K562 (cell line): ENCODE results near the gene TMEM187. TPM values are rescaled to one million over a fixed set of nuclear protein-coding genes. Genes with fewer than 3 reads are reported as not detected.

ENCODE experiments used
- ADNP ChIP-seq: fragments of 200-800 bp; sonication (Bioruptor generic); IDR thresholded peaks from 2 replicates; pipeline ENCODE4 v1.6.1; 2016; ENCODE audit warnings: missing genetic modification characterization, missing compliant biosample characterization
- ARID1B ChIP-seq: fragments of 450-650 bp; IDR thresholded peaks from 2 replicates; pipeline ENCODE4 v1.6.1; 2016; ENCODE audit warnings: antibody characterized with exemption, mild to moderate bottlenecking, inconsistent platforms
- BRD4 ChIP-seq: fragments of 200-600 bp; sonication (generic); IDR thresholded peaks from 2 replicates; pipeline ENCODE4 v1.6.1; 2017; ENCODE audit warnings: inconsistent platforms
- E2F3 ChIP-seq: fragments of 250-450 bp; sonication (Bioruptor Pico); IDR thresholded peaks from 2 replicates; pipeline ENCODE4 v1.4.0; 2020; ENCODE audit warnings: mild to moderate bottlenecking
- ETV6 ChIP-seq, 3 experiments: fragments of 150-350 bp in 1 of 3; sonication (generic) in 1 of 3; formaldehyde crosslinking in 1 of 3; IDR thresholded peaks; 2 replicates each; pipeline versions ENCODE4 v1.6.1 to v1.8.0; 2014 to 2022; ENCODE audit warnings: borderline replicate concordance in 2 of 3, low read depth in 2 of 3, antibody characterized with exemption in 1 of 3, low read length in 1 of 3, mild to moderate bottlenecking in 1 of 3, missing genetic modification reagents in 1 of 3
- GTF3C2 ChIP-seq: IDR thresholded peaks from 3 replicates; pipeline ENCODE4 v1.6.1; 2011; ENCODE audit warnings: borderline replicate concordance, mild to moderate bottlenecking, moderate library complexity; ENCODE audit not compliant: insufficient read length; ENCODE audit errors: extremely low read depth
- HDAC1 ChIP-seq, 2 experiments: fragments of 450-650 bp; IDR thresholded peaks; 2 replicates each; pipeline ENCODE4 v1.6.1; 2016 to 2017; ENCODE audit warnings: inconsistent platforms in 1 of 2, mild to moderate bottlenecking in 1 of 2, moderate library complexity in 1 of 2
- MLX ChIP-seq, 2 experiments: fragments of 450-650 bp in 1 of 2; sonication (generic) in 1 of 2; formaldehyde crosslinking; conservative IDR thresholded peaks; 2 replicates each; pipeline versions ENCODE4 v1.4.0 to v1.8.1; 2020 to 2022; ENCODE audit warnings: mild to moderate bottlenecking in 1 of 2, missing genetic modification reagents in 1 of 2
- NR1H2 ChIP-seq: sonication (generic); formaldehyde crosslinking; IDR thresholded peaks from 2 replicates; pipeline ENCODE4 v1.4.0; 2020; ENCODE audit warnings: mild to moderate bottlenecking, missing genetic modification reagents
- NR2C1 ChIP-seq, 2 experiments: fragments of 450-650 bp; IDR thresholded peaks; 2 replicates each; pipeline ENCODE4 v1.6.1; 2017; ENCODE audit warnings: mild to moderate bottlenecking in 2 of 2, antibody characterized with exemption in 1 of 2, inconsistent platforms in 1 of 2, missing compliant biosample characterization in 1 of 2, missing genetic modification characterization in 1 of 2
- PHTF2 ChIP-seq: fragments of 250-450 bp; sonication (Bioruptor Pico); IDR thresholded peaks from 2 replicates; pipeline ENCODE4 v1.5.0; 2021; ENCODE audit warnings: mild to moderate bottlenecking
- POLR3A ChIP-seq: IDR thresholded peaks from 2 replicates; pipeline ENCODE4 v1.6.1; 2011; ENCODE audit warnings: borderline replicate concordance, mild to moderate bottlenecking, moderate library complexity; ENCODE audit not compliant: insufficient read length, insufficient read depth; ENCODE audit errors: extremely low read depth
- SMARCA5 ChIP-seq: fragments of 450-650 bp; IDR thresholded peaks from 2 replicates; pipeline ENCODE4 v1.6.1; 2016
- SPI1 ChIP-seq: IDR thresholded peaks from 2 replicates; pipeline ENCODE4 v1.6.1; 2011; ENCODE audit warnings: low read depth, low read length, control low read depth, borderline replicate concordance
- TBP ChIP-seq: optimal IDR thresholded peaks from 2 replicates; pipeline ENCODE3; 2011; ENCODE audit warnings: low read depth, low read length, improper control_type of control experiment
- TCF7 ChIP-seq: sonication (generic); IDR thresholded peaks from 2 replicates; pipeline ENCODE4 v1.6.1; 2016; ENCODE audit warnings: antibody characterized with exemption, borderline replicate concordance
- ZBTB12 ChIP-seq: fragments of 250-450 bp; sonication (Bioruptor Pico); IDR thresholded peaks from 2 replicates; pipeline ENCODE4 v1.4.0; 2020
- ZBTB2 ChIP-seq: fragments of 450-650 bp; IDR thresholded peaks from 2 replicates; pipeline ENCODE4 v1.6.1; 2016; ENCODE audit warnings: antibody characterized with exemption
- ZNF224 ChIP-seq: sonication (generic); formaldehyde crosslinking; IDR thresholded peaks from 2 replicates; pipeline ENCODE4 v1.8.0; 2022; ENCODE audit warnings: mild to moderate bottlenecking, missing genetic modification reagents
- ZNF445 ChIP-seq: fragments of 250-450 bp; sonication (Bioruptor Pico); IDR thresholded peaks from 2 replicates; pipeline ENCODE4 v1.4.0; 2020; ENCODE audit warnings: low read depth, mild to moderate bottlenecking, moderate library complexity
- ZZZ3 ChIP-seq: fragments of 450-650 bp; IDR thresholded peaks from 2 replicates; pipeline ENCODE4 v1.6.1; 2016; ENCODE audit warnings: antibody characterized with exemption, mild to moderate bottlenecking, moderate library complexity
- polyA plus RNA-seq, 8 experiments: library from polyadenylated mRNA; depleted of rRNA in 4 of 8; stranded (reverse) in 5 of 8; unstranded in 3 of 8; fragments of >200 nt; fragmentation: Nextera tagmentation in 2 of 8; fragmentation: Illumina TruSeq in 1 of 8; extraction: Ambion mirVana in 2 of 8; extraction: Trizol in 1 of 8; gene quantifications; 2 replicates each; pipeline versions ENCODE4 v1.2.1 to v1.2.3, GENCODE V29; 2011 to 2014; ENCODE audit warnings: inconsistent platforms in 1 of 8, missing spikeins in 1 of 8
- total RNA-seq, 7 experiments: library from RNA; depleted of rRNA in 6 of 7; stranded (reverse); fragments of >200 nt in 6 of 7; fragmentation: Illumina TruSeq in 2 of 7; extraction: Trizol in 2 of 7; gene quantifications; 2 replicates each; pipeline versions ENCODE4 v1.2.1 to v1.2.3, GENCODE V29; 2011 to 2021; ENCODE audit warnings: low replicate concordance in 1 of 7

The TMEM187 gene
- total and polyA plus RNA-seq, 9 of the 15 experiments (the other 6 are each of a cell fraction or from before 2014, with no cell fraction given), result 0.13 to 6.4 (median 1.6) TPM

DNA sequence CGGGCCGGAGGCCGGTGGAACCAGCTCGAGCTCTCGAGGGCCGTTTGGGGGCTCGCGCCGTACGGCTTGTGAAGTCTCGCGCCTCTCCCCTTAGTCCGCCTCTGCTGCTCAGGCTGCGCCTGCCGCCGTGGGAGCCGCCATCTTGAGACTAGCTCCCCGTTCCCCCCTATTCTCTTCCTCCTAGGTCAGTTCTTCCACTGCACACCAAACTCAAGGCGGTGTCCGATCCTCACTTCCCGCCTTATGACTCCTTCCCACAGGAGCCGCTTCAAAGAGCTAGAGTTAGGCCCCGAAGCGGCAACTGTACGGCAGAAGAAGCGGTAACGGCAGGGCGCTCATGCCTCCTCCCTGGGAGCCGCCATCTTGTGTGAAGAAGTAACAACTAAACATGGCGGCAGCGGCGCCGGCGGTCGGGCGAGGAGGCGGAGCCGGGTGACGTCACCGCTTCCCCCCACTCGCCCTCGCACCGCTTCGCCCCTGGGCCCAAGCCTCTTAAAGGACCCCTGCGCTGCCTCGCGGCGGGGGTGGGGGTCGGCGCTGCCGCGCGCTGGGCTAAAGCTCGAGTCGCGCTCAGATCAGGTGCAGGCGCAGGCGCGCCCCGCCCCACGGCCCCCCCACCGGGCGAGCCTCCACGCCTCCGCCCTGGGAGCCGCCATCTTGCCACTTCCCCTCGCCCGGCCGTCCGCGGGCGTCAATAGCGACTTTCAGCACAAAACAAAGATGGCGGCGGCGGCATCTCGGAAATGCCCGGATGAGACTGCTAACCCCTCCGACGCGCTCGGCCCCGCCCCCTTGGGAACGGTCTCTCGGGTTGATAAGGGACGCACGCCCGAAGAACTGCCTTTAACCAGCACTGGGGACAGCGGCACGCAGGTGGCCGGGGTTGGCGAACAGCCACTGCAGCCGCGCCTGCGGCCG, 845 bp upstream of the TMEM187 start, which contains the start of gene HCFC1 (continued):
- TF ChIP-seq ZBTB2 (no peak), ADNP (tag) (no peak), NR1H2 (CRISPR knock-in tag) (peak; percentile 77; the same call in 1 of the 2 replicates), NR2C1 (IDR thresholded peaks at IDR 0.05) (peak; percentile 83), NR2C1 (tag; IDR thresholded peaks at IDR 0.05) (peak; percentile 55), BRD4 (peak; percentile 98), SPI1 (peak; percentile 52), ZNF224 (CRISPR knock-in tag) (no peak), TCF7 (no peak), POLR3A (no peak), ZNF445 (CRISPR knock-in tag) (no peak), E2F3 (CRISPR knock-in tag) (peak; percentile 68; the same call in 1 of the 2 replicates), GTF3C2 (no peak), ZZZ3 (no peak), ZBTB12 (peak; percentile 77), PHTF2 (CRISPR knock-in tag) (no peak), ARID1B (no peak), SMARCA5 (no peak), HDAC1 (IDR thresholded peaks at IDR 0.05) (peak in 1 of 2 experiments; percentile 74; a peak in 2 of 4 replicates), TBP (peak; percentile 72), ETV6 (IDR thresholded peaks at IDR 0.05; ENCODE audit: borderline replicate concordance in 1 of 2, low read depth in 2 of 2, low read length in 1 of 2) (no peak), ETV6 (CRISPR knock-in tag; IDR thresholded peaks at IDR 0.05; ENCODE audit: borderline replicate concordance) (no peak), MLX (CRISPR knock-in tag; conservative IDR thresholded peaks at IDR 0.05) (no peak)
